G401 (cell line): ENCODE measurements around the gene BANK1. TPM values are rescaled to one million over a fixed set of nuclear protein-coding genes. Genes with fewer than 3 reads are reported as not detected.
A peak's percentile ranks its signal among the peaks of the same experiment; 100 is the strongest.

Experiments used
- DNase-seq: peaks from one replicate; pipeline ENCODE4 v3.0.0-alpha.2; 2015; ENCODE audit warnings: low spot score
- in situ Hi-C: cut with HindIII; loops from 2 replicates; pipeline ENCODE4 v1.10.0; 2016; ENCODE audit warnings: low sequenced_read_pairs, mixed read lengths
- total RNA-seq: library from RNA; depleted of rRNA; stranded (reverse); fragments of >200 nt; shearing (Covaris generic); gene quantifications from 2 replicates; pipeline ENCODE4 v1.2.3, GENCODE V29; 2014; rRNA removed

The BANK1 gene, protein sequence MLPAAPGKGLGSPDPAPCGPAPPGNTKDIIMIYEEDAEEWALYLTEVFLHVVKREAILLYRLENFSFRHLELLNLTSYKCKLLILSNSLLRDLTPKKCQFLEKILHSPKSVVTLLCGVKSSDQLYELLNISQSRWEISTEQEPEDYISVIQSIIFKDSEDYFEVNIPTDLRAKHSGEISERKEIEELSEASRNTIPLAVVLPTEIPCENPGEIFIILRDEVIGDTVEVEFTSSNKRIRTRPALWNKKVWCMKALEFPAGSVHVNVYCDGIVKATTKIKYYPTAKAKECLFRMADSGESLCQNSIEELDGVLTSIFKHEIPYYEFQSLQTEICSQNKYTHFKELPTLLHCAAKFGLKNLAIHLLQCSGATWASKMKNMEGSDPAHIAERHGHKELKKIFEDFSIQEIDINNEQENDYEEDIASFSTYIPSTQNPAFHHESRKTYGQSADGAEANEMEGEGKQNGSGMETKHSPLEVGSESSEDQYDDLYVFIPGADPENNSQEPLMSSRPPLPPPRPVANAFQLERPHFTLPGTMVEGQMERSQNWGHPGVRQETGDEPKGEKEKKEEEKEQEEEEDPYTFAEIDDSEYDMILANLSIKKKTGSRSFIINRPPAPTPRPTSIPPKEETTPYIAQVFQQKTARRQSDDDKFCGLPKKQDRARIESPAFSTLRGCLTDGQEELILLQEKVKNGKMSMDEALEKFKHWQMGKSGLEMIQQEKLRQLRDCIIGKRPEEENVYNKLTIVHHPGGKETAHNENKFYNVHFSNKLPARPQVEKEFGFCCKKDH
- not detected in 2 replicates for total RNA-seq

GRCh38 chr4:101790521-101791181 lies at the start of gene BANK1:
TSS of gene BANK1 (plus strand) at chr4:101790730. CDS start at chr4:101790881, 151 bp downstream.
- peak; percentile 72 for DNase-seq

DNA sequence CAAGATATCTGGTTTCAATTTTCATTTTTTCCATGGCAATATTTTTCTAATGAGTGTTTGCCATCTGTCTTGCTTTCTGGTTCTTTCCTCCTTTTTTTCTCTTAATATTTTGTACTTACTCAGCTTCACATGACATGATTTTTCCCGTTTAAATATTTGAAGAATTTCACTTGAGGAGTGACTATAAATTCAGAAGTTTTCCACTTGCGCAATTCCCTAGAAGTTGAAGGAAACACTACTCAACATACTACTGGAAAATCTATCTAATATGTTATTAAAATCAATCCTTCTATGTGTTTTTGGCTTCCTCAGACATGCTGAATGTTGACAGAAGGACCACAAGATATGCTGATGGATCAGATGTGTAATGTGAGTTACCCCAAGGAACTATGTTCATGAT lies 36.8 kb upstream of the BANK1 start:
- no peak for DNase-seq
- in situ Hi-C loops: no loop called here

More at GRCh38 chr4:101790521-101791181, at the start of gene BANK1:
- in situ Hi-C loops: no loop called here

DNA sequence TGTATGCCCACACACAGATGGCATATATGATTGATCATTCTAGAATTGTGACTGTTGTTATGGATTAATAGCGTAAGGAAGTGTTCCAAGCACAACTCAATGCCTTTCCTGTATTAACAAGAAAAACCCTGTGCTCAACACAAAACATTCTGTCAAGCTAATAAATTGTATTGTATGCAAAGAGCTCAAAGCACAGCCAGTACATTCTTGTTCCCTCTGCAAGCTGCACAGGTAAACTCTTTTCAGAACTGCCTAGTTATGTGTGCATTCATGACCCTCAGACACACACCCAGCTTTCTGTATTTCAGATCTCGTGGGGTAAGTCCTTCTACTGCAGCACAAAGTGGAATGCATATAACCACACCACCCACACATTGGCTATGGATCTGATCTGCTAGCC lies 34.3 kb upstream of the BANK1 start:
- in situ Hi-C loops: no loop called here
- DNase-seq: no peak

DNA sequence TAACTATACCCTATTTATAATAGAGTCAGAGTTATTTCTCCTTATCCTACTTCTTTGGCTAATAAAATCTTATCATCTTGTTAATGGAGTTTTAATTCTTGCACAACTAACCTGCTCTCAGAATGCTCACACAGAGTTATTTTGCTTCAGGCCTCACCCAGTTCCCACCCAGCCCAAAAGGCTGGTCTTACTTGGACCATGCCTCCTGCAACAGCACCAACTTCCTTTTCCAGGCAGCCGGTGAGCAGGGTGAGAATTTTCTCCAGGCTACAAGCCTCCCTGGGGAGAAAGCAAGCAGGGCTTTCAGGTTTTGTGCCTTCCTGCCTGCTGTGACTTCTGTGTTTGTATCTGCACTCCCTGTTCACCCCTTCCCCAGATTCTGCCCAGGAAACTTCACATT lies 29.1 kb upstream of the BANK1 start:
- in situ Hi-C loops: no loop called here
- no peak for DNase-seq

DNA sequence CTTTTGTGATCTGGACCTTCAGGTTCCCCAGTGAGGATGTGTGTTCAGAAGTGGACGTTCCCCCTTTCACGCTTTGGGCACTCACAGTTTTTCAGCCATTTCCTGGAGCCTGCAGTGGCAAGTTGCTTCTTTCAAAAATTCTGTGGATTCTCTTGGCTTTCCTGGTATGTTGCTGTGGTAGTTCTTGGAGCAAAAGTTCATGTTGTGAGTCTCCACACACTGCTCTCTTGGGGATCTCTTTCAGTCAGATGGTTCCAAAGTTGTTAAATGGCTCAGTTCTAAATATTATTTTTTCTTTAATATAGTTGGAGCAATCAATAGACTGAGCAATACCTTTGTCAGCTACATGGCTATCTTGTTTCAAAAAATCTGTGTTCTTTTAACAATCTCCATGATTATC lies 28.5 kb upstream of the BANK1 start:
- in situ Hi-C loops: no loop called here
- DNase-seq: no peak

DNA sequence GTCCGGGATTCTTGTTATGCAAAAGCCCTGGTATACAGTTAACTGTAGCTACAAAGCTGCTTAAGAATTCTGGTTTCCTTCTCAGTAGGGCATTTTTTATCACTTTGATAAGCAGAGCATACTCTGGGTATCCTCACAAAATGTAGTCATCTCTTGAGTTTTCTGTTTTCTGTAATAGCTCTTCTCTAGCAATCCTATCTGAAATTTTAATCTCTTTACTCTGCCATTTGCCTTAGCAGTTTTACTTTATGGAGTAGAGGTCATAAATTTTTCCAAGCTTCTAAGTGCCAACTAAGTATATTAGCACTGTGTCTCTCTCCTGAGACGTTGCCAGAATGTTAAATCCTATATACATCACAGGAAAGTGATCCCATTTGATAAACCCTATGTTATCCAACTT lies 28.0 kb upstream of the BANK1 start:
- DNase-seq: peak; percentile 6
- in situ Hi-C loops: no loop called here

GRCh38 chr4:101763576-101763975 lies 27.0 kb upstream of the BANK1 start:
- in situ Hi-C loops: no loop called here
- DNase-seq: peak; percentile 97

- in situ Hi-C loops: no loop called here
- DNase-seq: no peak
These were observed 15.7 kb upstream of the BANK1 start for GRCh38 chr4:101774807-101775206.

DNA sequence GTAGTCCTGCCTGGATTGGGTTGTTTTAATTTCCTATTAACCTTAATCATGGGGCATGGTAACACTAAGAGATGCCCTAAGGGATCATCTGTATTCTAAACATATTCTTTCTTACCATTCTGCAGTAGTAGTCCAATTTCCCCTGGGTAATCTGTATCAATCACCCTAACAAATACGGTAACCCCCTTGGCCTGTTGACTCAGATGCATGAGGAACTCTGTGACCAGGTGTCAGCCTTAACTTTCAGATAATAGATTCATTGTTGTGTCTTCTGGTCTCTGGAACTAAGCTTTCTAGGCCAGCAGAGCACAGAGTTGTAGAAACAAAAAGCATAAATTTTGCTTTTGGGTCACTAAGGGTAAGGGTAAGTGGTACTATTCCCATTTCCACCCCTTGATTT lies 13.1 kb upstream of the BANK1 start:
- in situ Hi-C loops: no loop called here
- no peak for DNase-seq

- in situ Hi-C loops: no loop called here
- no peak for DNase-seq
These were observed 10.2 kb upstream of the BANK1 start for GRCh38 chr4:101780284-101780683.

- DNase-seq: no peak
- in situ Hi-C loops: no loop called here
These were observed 8.0 kb upstream of the BANK1 start for GRCh38 chr4:101782546-101782945.

- DNase-seq: no peak
- in situ Hi-C loops: no loop called here
These were observed 5.6 kb upstream of the BANK1 start for GRCh38 chr4:101784957-101785356.

- in situ Hi-C loops: no loop called here
- DNase-seq: no peak
These were observed 5.0 kb upstream of the BANK1 start for GRCh38 chr4:101785486-101785885.

DNA sequence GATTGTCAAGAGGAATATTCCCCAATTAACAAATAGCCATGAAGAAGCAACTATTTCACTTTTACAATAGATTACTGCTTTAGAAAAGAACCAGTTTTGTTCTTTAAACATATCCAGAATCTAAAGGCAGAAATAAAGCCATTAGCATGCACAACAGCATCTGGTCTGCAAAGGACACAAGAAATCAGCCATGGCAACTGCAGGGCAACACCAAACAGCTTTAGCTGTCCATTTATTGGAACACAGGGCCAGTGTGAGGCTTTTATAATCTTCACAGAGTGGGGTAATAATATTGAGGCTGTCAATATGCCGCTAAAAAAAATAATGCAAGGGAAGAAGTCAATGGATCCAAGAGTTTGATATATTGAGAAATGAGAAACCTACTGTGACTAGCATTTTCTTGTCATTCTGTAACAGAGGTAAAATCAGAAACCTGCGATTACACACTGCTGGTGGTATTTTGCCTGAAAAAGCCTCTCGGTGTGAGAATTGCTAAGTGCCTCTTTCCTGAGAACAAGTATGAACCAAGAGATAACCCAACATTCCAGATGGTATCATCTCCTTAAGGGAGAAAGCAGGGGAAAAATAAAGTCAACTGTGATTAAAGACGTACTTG lies 2.7 kb upstream of the BANK1 start:
- in situ Hi-C loops: no loop called here
- DNase-seq: no peak

- DNase-seq: peak; percentile 78
- in situ Hi-C loops: no loop called here
These were observed 640 bp downstream of the BANK1 start for GRCh38 chr4:101791182-101791558.

- no peak for DNase-seq
- in situ Hi-C loops: no loop called here
These were observed 1.6 kb downstream of the BANK1 start for GRCh38 chr4:101792056-101792590.

- DNase-seq: no peak
- in situ Hi-C loops: no loop called here
These were observed 2.9 kb downstream of the BANK1 start for GRCh38 chr4:101793397-101793796.

- no peak for DNase-seq
- in situ Hi-C loops: no loop called here
These were observed 4.3 kb downstream of the BANK1 start for GRCh38 chr4:101794806-101795205.

DNA sequence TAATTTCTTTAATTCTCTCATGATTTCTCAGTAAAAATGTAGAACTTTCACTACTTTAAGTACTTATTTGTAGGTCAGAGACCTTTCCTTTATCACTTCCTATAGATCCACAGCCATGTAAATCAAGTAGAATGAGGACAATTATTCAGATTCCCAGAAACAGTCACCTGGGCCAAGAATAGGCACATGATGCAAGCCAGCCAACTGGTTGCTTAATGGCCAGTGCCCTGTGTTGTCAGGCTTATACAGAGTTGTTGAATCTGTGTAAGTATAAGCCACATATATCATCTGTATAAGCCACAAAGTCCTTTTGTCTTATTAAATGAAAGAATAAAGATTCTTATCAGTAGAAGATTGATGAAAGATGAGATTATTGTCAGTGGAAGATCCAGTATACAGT lies 5.2 kb downstream of the BANK1 start:
- in situ Hi-C loops: no loop called here

More for the DNA sequence above, 5.2 kb downstream of the BANK1 start:
- DNase-seq: no peak
